OCI-LY7 (cell line): ENCODE data around the gene FBXO44. TPM values are rescaled to one million over a fixed set of nuclear protein-coding genes. Genes with fewer than 3 reads are reported as not detected.

ENCODE experiments used
- BruUV-seq: library from RNA; stranded (reverse); fragments of 400-500 nt; replicated peaks from 2 replicates; lab custom pipeline; 2021; lab: Mats Ljungman, UMichigan
- CTCF ChIA-PET: fragments of 300-600 bp; sonication (Branson Sonifier 250); formaldehyde crosslinking; loops from one replicate; lab custom pipeline; 2022; ENCODE audit warnings: antibody characterized with exemption; ENCODE audit not compliant: unreplicated experiment; lab: Charles Lee
- POLR2A ChIA-PET: fragments of 300-600 bp; sonication (Branson Sonifier 250); formaldehyde crosslinking; loops from one replicate; lab custom pipeline; 2022; ENCODE audit warnings: antibody characterized with exemption; lab: Charles Lee
- DNase-seq: peaks from one replicate; pipeline ENCODE4 v3.0.0-alpha.2; 2015; ENCODE audit warnings: low spot score
- H2AFZ ChIP-seq: fragments of 200-600 bp; sonication (generic), shearing (Covaris generic); 2 replicates; pipeline ENCODE4 v1.6.1; 2014; ENCODE audit warnings: mild to moderate bottlenecking, antibody characterized with exemption, low read length, moderate library complexity
- H3K27ac ChIP-seq: fragments of 200-600 bp; sonication (generic); 2 replicates; pipeline ENCODE4 v1.5.1; 2014; ENCODE audit warnings: mixed run types, low read depth, mild to moderate bottlenecking, moderate library complexity, low read length, inconsistent platforms; ENCODE audit not compliant: poor library complexity, severe bottlenecking
- H3K36me3 ChIP-seq: fragments of 200-600 bp; sonication (generic); 2 replicates; pipeline ENCODE4 v1.6.1; 2014; ENCODE audit warnings: mild to moderate bottlenecking, antibody characterized with exemption, low read length, moderate library complexity, mixed read lengths; ENCODE audit not compliant: insufficient read depth
- H3K4me1 ChIP-seq: fragments of 200-600 bp; sonication (generic); 2 replicates; pipeline ENCODE4 v1.5.1; 2014; ENCODE audit warnings: mild to moderate bottlenecking, low read length; ENCODE audit not compliant: insufficient read depth, poor library complexity, severe bottlenecking
- H3K4me2 ChIP-seq: fragments of 200-600 bp; sonication (generic); 2 replicates; pipeline ENCODE4 v1.6.1; 2014; ENCODE audit warnings: mild to moderate bottlenecking, low read length
- H3K4me3 ChIP-seq: fragments of 200-600 bp; sonication (generic); 2 replicates; pipeline ENCODE4 v1.5.1; 2014; ENCODE audit warnings: mild to moderate bottlenecking, low read depth, low read length; ENCODE audit not compliant: poor library complexity, severe bottlenecking
- H3K79me2 ChIP-seq: fragments of 200-600 bp; sonication (generic); 2 replicates; pipeline ENCODE4 v1.6.1; 2016; ENCODE audit warnings: low read depth, mild to moderate bottlenecking, low read length, moderate library complexity, mixed read lengths; ENCODE audit not compliant: insufficient read depth
- H3K9me2 ChIP-seq: fragments of 200-600 bp; sonication (generic); 2 replicates; pipeline ENCODE4 v1.6.1; 2016; ENCODE audit warnings: mild to moderate bottlenecking, low read length, mixed read lengths; ENCODE audit not compliant: insufficient read depth
- H3K9me3 ChIP-seq: fragments of 200-600 bp; sonication (generic); 2 replicates; pipeline ENCODE4 v1.6.1; 2014; ENCODE audit warnings: mild to moderate bottlenecking, mixed run types, low read length, mixed read lengths
- H4K20me1 ChIP-seq: fragments of 200-600 bp; sonication (generic); 2 replicates; pipeline ENCODE4 v1.6.1; 2014; ENCODE audit warnings: mild to moderate bottlenecking, antibody characterized with exemption, low read length, moderate library complexity, mixed read lengths; ENCODE audit not compliant: insufficient read depth
- CTCF ChIP-seq: fragments of 200-600 bp; sonication (generic); conservative IDR thresholded peaks from 2 replicates; pipeline ENCODE4 v1.5.1; 2014; ENCODE audit warnings: mild to moderate bottlenecking, antibody characterized with exemption, low read length, moderate library complexity, mixed read lengths
- EZH2phosphoT487 ChIP-seq: fragments of 200-600 bp; sonication (generic); IDR thresholded peaks from 2 replicates; pipeline ENCODE4 v1.6.1; 2018; ENCODE audit warnings: low read depth, borderline replicate concordance, mild to moderate bottlenecking, mixed run types, antibody characterized with exemption, low read length, moderate library complexity, mixed read lengths
- intact Hi-C: fragments of 100-400 bp; cut with micrococcal nuclease; formaldehyde crosslinking; loops from one replicate; pipeline ENCODE4 v1.10.0; 2022; ENCODE audit not compliant: unreplicated experiment
- total RNA-seq, 2 experiments: library from RNA; depleted of rRNA in 1 of 2; stranded (reverse); fragments of >200 nt in 1 of 2; shearing (Covaris generic) in 1 of 2; gene quantifications; 2 replicates each; pipeline ENCODE4 v1.2.3, GENCODE V29; 2014 to 2022

Gene FBXO44
- total RNA-seq, 2 experiments from 2014 or later = 16.2 to 20.8 TPM

GRCh38 chr1:11706292-11706691, 51.6 kb downstream of the FBXO44 start:
- no peak overlapping the region for H3K27ac ChIP-seq
- ChIA-PET POLR2A (no interaction called here), CTCF (no interaction called here)
- no peaks in the 10 kb centered on the region for H3K4me1 ChIP-seq
- no peaks in the 10 kb centered on the region for H4K20me1 ChIP-seq
- no peaks in the 10 kb centered on the region for H3K79me2 ChIP-seq
- H3K9me3 ChIP-seq = no peaks in the 10 kb centered on the region
- H3K9me2 ChIP-seq = no peaks in the 10 kb centered on the region
- no peak overlapping the region for H3K4me3 ChIP-seq
- BruUV-seq = no TSS peak
- DNase-seq = no peak
- TF ChIP-seq EZH2phosphoT487 (no peak), CTCF (no peak)
- intact Hi-C loops = no loop called here
- no peak overlapping the region for H3K4me2 ChIP-seq
- no peaks in the 10 kb centered on the region for H3K36me3 ChIP-seq
- H2AFZ ChIP-seq = no peak overlapping the region

GRCh38 chr1:11707621-11708276, 53.1 kb downstream of the FBXO44 start:
- no TSS peak for BruUV-seq
- DNase-seq = no peak
- Histone ChIP-seq H3K4me1 (no peaks in the 10 kb centered on the region), H3K9me3 (no peaks in the 10 kb centered on the region), H3K4me3 (no peak overlapping the region), H3K36me3 (no peaks in the 10 kb centered on the region), H3K9me2 (no peaks in the 10 kb centered on the region), H4K20me1 (no peaks in the 10 kb centered on the region), H3K4me2 (no peak overlapping the region), H2AFZ (no peak overlapping the region), H3K27ac (no peak overlapping the region), H3K79me2 (no peaks in the 10 kb centered on the region)
- TF ChIP-seq EZH2phosphoT487 (no peak), CTCF (0 out of 2 replicates have a peak, but pooled peaks have one; percentile 6)
- ChIA-PET POLR2A (interaction anchor here (1.0 kb wide), 1 partner anchor 22 kb away, joined by 3 read pairs; no protein-coding TSS in a partner anchor), CTCF (no interaction called here)
- intact Hi-C loops = no loop called here
